Endothelial cell of umbilical vein (primary cell): Measurements from ENCODE around the gene DMD.

Source experiments
- CTCF ChIP-seq, 2 donors: IDR thresholded peaks; 1 replicate in 1 of 2; 2 replicates in 1 of 2; pipeline ENCODE4 v1.5.1; 2011; ENCODE audit warnings: low read length in 2 of 2, mild to moderate bottlenecking in 2 of 2, moderate library complexity in 2 of 2, control low read depth in 1 of 2, inconsistent platforms in 1 of 2, low read depth in 1 of 2; ENCODE audit not compliant: insufficient read depth in 1 of 2; ENCODE audit errors: extremely low read depth in 1 of 2
- POLR2A ChIP-seq: IDR thresholded peaks from 2 replicates; pipeline ENCODE4 v1.6.1; 2012; ENCODE audit warnings: low read depth, mild to moderate bottlenecking, control low read depth, low read length
- POLR2AphosphoS5 ChIP-seq: IDR thresholded peaks from 2 replicates; pipeline ENCODE4 v1.6.1; 2012; ENCODE audit warnings: low read depth, mild to moderate bottlenecking, control low read depth, low read length, moderate library complexity; ENCODE audit not compliant: insufficient read depth

- TF ChIP-seq CTCF (IDR thresholded peaks at IDR 0.05; ENCODE audit: extremely low read depth in 1 of 2, insufficient read depth in 1 of 2, low read depth in 1 of 2, low read length in 2 of 2), result no peak
- TF ChIP-seq POLR2A, result no peak
- TF ChIP-seq POLR2AphosphoS5, result no peak
Observed at GRCh38 chrX:31715675-31716074, 1495.7 kb downstream of the DMD start.
